K562 (cell line): ENCODE data around the gene PPTC7. TPM values are rescaled to one million over a fixed set of nuclear protein-coding genes. Genes with fewer than 3 reads are reported as not detected.
"Not testable (repeated sequence)": the region's sequence is repeated elsewhere in the genome, so short reads cannot be mapped to it uniquely, and the experiment has no call there.

Source experiments
- ATAC-seq: fragments of 200-7000 bp; cut with Tn5 transposase; 3 replicates; pipeline ENCODE4 v1.9.1; 2020; ENCODE audit warnings: moderate library complexity
- BruUV-seq: library from RNA; stranded (reverse); fragments of 400-500 nt; replicated peaks from 2 replicates; lab custom pipeline; 2021; lab: Mats Ljungman, UMichigan
- CTCF ChIA-PET: fragments of 300-600 bp; formaldehyde crosslinking; extraction: SDS; loops from one replicate; lab custom pipeline; 2021; ENCODE audit warnings: low intra/inter-chr PET ratio; lab: Yijun Ruan, JAX
- POLR2A ChIA-PET: fragments of 300-600, 350-650 bp; sonication (Branson Sonifier 250); formaldehyde crosslinking; extraction: SDS; loops from one replicate; lab custom pipeline; 2021; ENCODE audit warnings: antibody characterized with exemption, inconsistent platforms; lab: Yijun Ruan, JAX
- DNase-seq, 4 experiments: peaks; one replicate each; pipeline versions ENCODE4 v3.0.0 to v3.0.0-alpha.2; 2011 to 2018; ENCODE audit warnings: low spot score in 3 of 4, mixed read lengths in 3 of 4; ENCODE audit errors: extremely low read depth in 1 of 4
- FAIRE-seq: peaks from 2 replicates; lab custom pipeline; 2011; peaks lifted over from hg19 to GRCh38; lab: Jason Lieb, UNC
- H2AFZ ChIP-seq: 2 replicates; pipeline ENCODE4 v1.6.0; 2011; ENCODE audit warnings: low read depth, low read length, control low read depth, inconsistent platforms
- H3K27ac ChIP-seq: fragments of 200-600 bp; 3 replicates; pipeline ENCODE4 v1.8.0; 2011; ENCODE audit warnings: low read depth, mild to moderate bottlenecking, control low read depth, inconsistent platforms, low read length, moderate library complexity, mixed read lengths; ENCODE audit errors: extremely low read depth
- H3K27me3 ChIP-seq, 2 experiments: fragments of 300-600 bp in 1 of 2; 2 replicates in 1 of 2; 3 replicates in 1 of 2; pipeline versions ENCODE4 v1.6.0 to v1.8.0; 2011; ENCODE audit warnings: inconsistent platforms in 2 of 2, low read length in 2 of 2, mild to moderate bottlenecking in 1 of 2, mixed read lengths in 1 of 2, moderate library complexity in 1 of 2; ENCODE audit not compliant: control insufficient read depth in 2 of 2, insufficient read depth in 2 of 2
- H3K36me3 ChIP-seq: fragments of 300-600 bp; 3 replicates; pipeline ENCODE4 v1.8.0; 2011; ENCODE audit warnings: mild to moderate bottlenecking, low read length, inconsistent platforms; ENCODE audit not compliant: control insufficient read depth, insufficient read depth
- H3K4me1 ChIP-seq, 2 experiments: fragments of 200-600 bp in 1 of 2; replicated peaks in 1 of 2; 2 replicates in 1 of 2; 3 replicates in 1 of 2; pipeline versions ENCODE4 v1.5.1 to v1.8.0; 2011; ENCODE audit warnings: inconsistent platforms in 2 of 2, low read length in 2 of 2, mild to moderate bottlenecking in 1 of 2, mixed read lengths in 1 of 2, moderate library complexity in 1 of 2; ENCODE audit not compliant: control insufficient read depth in 2 of 2, insufficient read depth in 2 of 2
- H3K4me2 ChIP-seq: 2 replicates; pipeline ENCODE4 v1.6.1; 2011; ENCODE audit warnings: low read length, control low read depth, inconsistent platforms, mixed read lengths; ENCODE audit not compliant: insufficient read depth
- H3K4me3 ChIP-seq: fragments of 200-600 bp; sonication (generic), shearing (Covaris generic); 2 replicates; pipeline ENCODE4 v1.5.1; 2016; ENCODE audit warnings: control low read depth, inconsistent platforms
- H3K79me2 ChIP-seq: fragments of 200-600 bp; 3 replicates; pipeline ENCODE4 v1.8.0; 2011; ENCODE audit warnings: low read length, inconsistent platforms; ENCODE audit not compliant: control insufficient read depth, insufficient read depth
- H3K9ac ChIP-seq, 2 experiments: 2 replicates each; pipeline versions ENCODE4 v1.6.0 to v1.6.1; 2011; ENCODE audit warnings: low read depth in 2 of 2, low read length in 2 of 2, control low read depth in 1 of 2, inconsistent platforms in 1 of 2, mild to moderate bottlenecking in 1 of 2, mixed read lengths in 1 of 2; ENCODE audit not compliant: insufficient read depth in 1 of 2
- H3K9me1 ChIP-seq: one replicate; pipeline ENCODE4 v1.6.0; 2011; ENCODE audit warnings: inconsistent platforms, mild to moderate bottlenecking, low read length, moderate library complexity; ENCODE audit not compliant: control insufficient read depth, insufficient read depth
- H3K9me3 ChIP-seq: replicated peaks from 2 replicates; pipeline ENCODE4 v1.5.1; 2011; ENCODE audit warnings: low read depth, low read length, inconsistent platforms; ENCODE audit not compliant: control insufficient read depth, insufficient read depth
- H4K20me1 ChIP-seq: replicated peaks from 2 replicates; pipeline ENCODE4 v1.6.1; 2011; ENCODE audit warnings: low read length, inconsistent platforms, mixed read lengths; ENCODE audit not compliant: control insufficient read depth, insufficient read depth
- BRF1 ChIP-seq: IDR thresholded peaks from 3 replicates; pipeline ENCODE4 v1.6.1; 2011; ENCODE audit warnings: borderline replicate concordance, mild to moderate bottlenecking; ENCODE audit not compliant: insufficient read length; ENCODE audit errors: extremely low read depth
- HDAC8 ChIP-seq: fragments of 450-650 bp; IDR thresholded peaks from 2 replicates; pipeline ENCODE4 v1.6.1; 2016; ENCODE audit warnings: mild to moderate bottlenecking, missing genetic modification characterization, moderate library complexity, missing compliant biosample characterization
- SMAD2 ChIP-seq: fragments of 150-350 bp; IDR thresholded peaks from 2 replicates; pipeline ENCODE4 v1.6.1; 2014; ENCODE audit warnings: low read depth, mild to moderate bottlenecking, low read length
- SP2 ChIP-seq: IDR thresholded peaks from 2 replicates; pipeline ENCODE4 v1.6.1; 2011; ENCODE audit warnings: mild to moderate bottlenecking, low read depth, low read length, moderate library complexity; ENCODE audit not compliant: poor library complexity, severe bottlenecking; ENCODE audit errors: extremely low read depth
- SREBF2 ChIP-seq: sonication (generic); formaldehyde crosslinking; IDR thresholded peaks from 2 replicates; pipeline ENCODE4 v1.4.0; 2020; ENCODE audit warnings: mild to moderate bottlenecking, missing genetic modification reagents
- ZFP91 ChIP-seq: sonication (generic); formaldehyde crosslinking; IDR thresholded peaks from 2 replicates; pipeline ENCODE4 v1.8.0; 2022; ENCODE audit warnings: mild to moderate bottlenecking, missing genetic modification reagents
- ZNF239 ChIP-seq: fragments of 250-450 bp; sonication (Bioruptor Pico); IDR thresholded peaks from 2 replicates; pipeline ENCODE4 v1.4.0; 2020; ENCODE audit warnings: mild to moderate bottlenecking
- ZNF639 ChIP-seq, 2 experiments: fragments of 200-800 bp in 1 of 2; sonication (Bioruptor generic) in 1 of 2; sonication (generic) in 1 of 2; formaldehyde crosslinking in 1 of 2; IDR thresholded peaks in 1 of 2; conservative IDR thresholded peaks in 1 of 2; 2 replicates each; pipeline versions ENCODE4 v1.5.0 to v1.6.1; 2016 to 2020; ENCODE audit warnings: missing compliant biosample characterization in 1 of 2, missing genetic modification characterization in 1 of 2, missing genetic modification reagents in 1 of 2
- WGBS: fragments of 100-300 bp; shearing (Covaris generic); methylation state at CpG from one replicate; pipeline ENCODE4 v1.1.6; 2016; ENCODE audit warnings: low coverage, mixed read lengths; ENCODE audit not compliant: insufficient coverage; ENCODE audit errors: missing lambda C conversion rate; 5-methylcytosine and 5-hydroxymethylcytosine counted together
- in situ Hi-C: fragments of 300-500 bp; cut with MboI; formaldehyde crosslinking; loops from 4 replicates; pipeline ENCODE4 v1.15.0; 2018; ENCODE audit warnings: inconsistent platforms, mixed read lengths
- intact Hi-C: fragments of 100-400 bp; cut with micrococcal nuclease; formaldehyde crosslinking; loops from 2 replicates; pipeline ENCODE4 v1.14.2; 2022
- polyA plus RNA-seq, 8 experiments: library from polyadenylated mRNA; depleted of rRNA in 4 of 8; stranded (reverse) in 5 of 8; unstranded in 3 of 8; fragments of >200 nt; fragmentation: Nextera tagmentation in 2 of 8; fragmentation: Illumina TruSeq in 1 of 8; extraction: Ambion mirVana in 2 of 8; extraction: Trizol in 1 of 8; gene quantifications; 2 replicates each; pipeline versions ENCODE4 v1.2.1 to v1.2.3, GENCODE V29; 2011 to 2014; ENCODE audit warnings: inconsistent platforms in 1 of 8, missing spikeins in 1 of 8
- total RNA-seq, 7 experiments: library from RNA; depleted of rRNA in 6 of 7; stranded (reverse); fragments of >200 nt in 6 of 7; fragmentation: Illumina TruSeq in 2 of 7; extraction: Trizol in 2 of 7; gene quantifications; 2 replicates each; pipeline versions ENCODE4 v1.2.1 to v1.2.3, GENCODE V29; 2011 to 2021; ENCODE audit warnings: low replicate concordance in 1 of 7

The PPTC7 gene
- total and polyA plus RNA-seq, 9 of the 15 experiments (the other 6 are each of a cell fraction or from before 2014, with no cell fraction given): 2.6 to 23.1 (median 11.9) TPM

DNA sequence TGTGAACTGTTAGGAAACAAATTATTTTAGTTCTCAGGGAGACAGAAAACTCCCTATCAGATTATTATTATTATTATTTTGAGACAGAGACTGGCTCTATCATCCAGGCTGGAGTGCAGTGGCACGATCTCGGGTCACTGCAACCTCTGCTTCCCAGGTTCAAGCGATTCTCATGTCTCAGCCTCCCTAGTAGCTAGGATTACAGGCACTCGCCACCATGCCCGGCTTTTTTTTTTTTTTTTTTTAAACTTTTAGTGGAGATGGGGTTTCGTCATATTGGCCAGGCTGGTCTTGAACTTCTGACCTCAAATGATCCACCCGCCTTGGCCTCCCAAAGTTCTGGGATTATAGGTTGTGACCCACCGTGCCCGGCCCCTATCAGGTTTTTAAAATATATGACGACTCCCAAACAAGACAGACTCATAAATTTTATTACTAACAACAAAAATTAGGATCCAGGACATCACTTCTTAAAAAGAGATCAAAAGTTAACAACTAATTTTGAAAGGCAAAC lies 8.3 kb downstream of the PPTC7 start:
- H3K4me1 ChIP-seq: peaks cover 9 to 26% of the 10 kb centered on the region in 2 experiments
- in situ Hi-C loops, H3K9me3 ChIP-seq, H3K36me3 ChIP-seq, H3K4me2 ChIP-seq, CTCF ChIA-PET, ATAC-seq, H3K27ac ChIP-seq, H3K9me1 ChIP-seq, FAIRE-seq, H3K9ac ChIP-seq, H2AFZ ChIP-seq, H3K4me3 ChIP-seq, intact Hi-C loops, DNase-seq, BruUV-seq, H3K27me3 ChIP-seq: not testable (repeated sequence)
- H3K79me2 ChIP-seq: peaks cover 87% of the 10 kb centered on the region
- peaks cover 11% of the 10 kb centered on the region for H4K20me1 ChIP-seq
- 74% methylated on average over 7 of the region's 10 CpGs for WGBS
- POLR2A ChIA-PET: interaction anchor here (0.7 to 1.7 kb wide), 3 partner anchors 13 to 325 kb away, joined by 3 to 6 read pairs (median 3); no protein-coding TSS in a partner anchor

DNA sequence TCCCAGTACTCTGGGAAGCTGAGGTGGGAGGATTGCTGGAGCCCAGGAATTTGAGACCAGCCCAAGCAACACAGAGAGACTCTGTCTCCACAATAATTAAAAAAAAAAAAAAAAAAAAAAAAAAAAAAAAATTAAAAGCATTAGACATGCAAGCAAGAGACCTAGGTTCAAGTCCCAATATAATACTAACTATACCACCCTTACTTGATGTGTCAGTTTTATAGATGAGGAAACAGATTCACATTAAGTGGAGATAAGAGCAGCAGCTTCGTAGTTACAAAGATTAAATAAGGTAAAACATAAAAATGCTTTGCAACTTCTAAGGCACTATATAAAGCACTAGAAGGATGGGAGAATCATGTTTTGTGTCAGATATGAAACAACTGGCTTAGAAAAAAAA lies 9.1 kb downstream of the PPTC7 start:
- FAIRE-seq: no peak
- in situ Hi-C loops: no loop called here

More for the DNA sequence above, 9.1 kb downstream of the PPTC7 start:
- CTCF ChIA-PET: no interaction called here
- Histone ChIP-seq H2AFZ (no peak overlapping the region), H3K36me3 (peaks cover 6% of the 10 kb centered on the region; the same call in 1 of the 3 replicates), H3K27ac (no peak overlapping the region), H3K4me2 (no peak overlapping the region), H3K9ac (no peak overlapping the region), H3K27me3 (no peaks in the 10 kb centered on the region), H3K9me1 (no peaks in the 10 kb centered on the region), H3K79me2 (peaks cover 86% of the 10 kb centered on the region), H3K9me3 (peaks cover 10% of the 10 kb centered on the region), H3K4me3 (no peak overlapping the region), H3K4me1 (peaks cover 4 to 22% of the 10 kb centered on the region in 2 experiments), H4K20me1 (peaks cover 7% of the 10 kb centered on the region)
- WGBS: 56% methylated on average over 1 of the region's 1 CpG
- intact Hi-C loops: no loop called here
- ATAC-seq (no peak), DNase-seq (no peak)
- POLR2A ChIA-PET: interaction anchor here (0.9 kb wide), 1 partner anchor 46 kb away, joined by 3 read pairs; no protein-coding TSS in a partner anchor
- TF ChIP-seq BRF1: no peak
- no peak for TF ChIP-seq SP2
- no peak for TF ChIP-seq ZNF239 (CRISPR knock-in tag)
- TF ChIP-seq ZNF639 (CRISPR knock-in tag; conservative IDR thresholded peaks at IDR 0.05 in 1 of 2, IDR thresholded peaks at IDR 0.05 in 1 of 2): no peak
- TF ChIP-seq SREBF2 (CRISPR knock-in tag): no peak
- TF ChIP-seq ZFP91 (CRISPR knock-in tag): no peak
- no peak for TF ChIP-seq SMAD2
- no peak for TF ChIP-seq HDAC8 (tag)
- BruUV-seq: no TSS peak
